Sciatic nerve (tissue), 2 donors: ENCODE results near the gene CCDC12. TPM values are rescaled to one million over a fixed set of nuclear protein-coding genes. Genes with fewer than 3 reads are reported as not detected.
A peak's percentile ranks its signal among the peaks of the same experiment; 100 is the strongest.

Experiments used
- ATAC-seq: fragments of 200-7000 bp; cut with Tn5 transposase; one replicate; pipeline ENCODE4 v1.9.1; 2020; ENCODE audit warnings: mild to moderate bottlenecking, moderate library complexity
- DNase-seq: peaks from one replicate; pipeline ENCODE4 v3.0.0-alpha.2; 2020; ENCODE audit warnings: low spot score
- intact Hi-C: fragments of 100-400 bp; cut with DNase I; formaldehyde crosslinking; loops from one replicate; pipeline ENCODE4 v1.14.2; 2022
- total RNA-seq: library from RNA; stranded (reverse); fragmentation: NEBNext Ultra II Directional; extraction: Animal tissue kit (Norgen Biotek cat#: 25700); gene quantifications from one replicate; pipeline ENCODE4 v1.2.1, GENCODE V29; 2021
- donor health status: DM: no; HTN: no; CAD: no.
- donor health status: DM: no; HTN: no; CAD: no.

Gene CCDC12
- total RNA-seq, 1 donor from 2014 or later = 40.9 TPM

DNA sequence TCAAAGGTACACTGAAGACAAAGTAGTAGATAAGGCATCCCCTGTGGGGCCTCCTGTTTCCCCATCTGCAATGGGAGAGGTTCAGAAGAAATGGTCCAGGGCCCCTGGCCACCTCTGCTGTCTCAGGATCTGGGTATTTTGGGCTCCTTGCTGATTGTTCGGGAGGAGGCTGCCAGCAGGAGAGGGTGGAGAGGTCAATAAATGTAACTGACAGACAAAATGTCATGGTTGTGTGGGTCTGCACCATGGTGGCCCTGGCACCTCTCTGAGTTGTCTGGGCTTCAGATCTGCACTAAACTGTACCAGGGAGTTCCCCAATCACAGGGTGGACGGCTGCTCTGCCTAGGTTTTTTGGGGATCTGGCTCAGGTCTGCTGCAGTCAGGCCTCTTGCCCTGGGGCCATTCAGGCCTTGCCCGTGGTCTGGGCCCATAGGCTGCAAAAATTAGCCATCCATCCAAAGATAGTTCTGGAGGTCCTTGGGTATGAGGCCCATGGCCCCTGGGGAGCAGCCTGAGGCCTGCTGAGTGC, 10.3 kb upstream of the CCDC12 start:
- ATAC-seq = no peak
- no peak for DNase-seq
- intact Hi-C loops = no loop called here

DNA sequence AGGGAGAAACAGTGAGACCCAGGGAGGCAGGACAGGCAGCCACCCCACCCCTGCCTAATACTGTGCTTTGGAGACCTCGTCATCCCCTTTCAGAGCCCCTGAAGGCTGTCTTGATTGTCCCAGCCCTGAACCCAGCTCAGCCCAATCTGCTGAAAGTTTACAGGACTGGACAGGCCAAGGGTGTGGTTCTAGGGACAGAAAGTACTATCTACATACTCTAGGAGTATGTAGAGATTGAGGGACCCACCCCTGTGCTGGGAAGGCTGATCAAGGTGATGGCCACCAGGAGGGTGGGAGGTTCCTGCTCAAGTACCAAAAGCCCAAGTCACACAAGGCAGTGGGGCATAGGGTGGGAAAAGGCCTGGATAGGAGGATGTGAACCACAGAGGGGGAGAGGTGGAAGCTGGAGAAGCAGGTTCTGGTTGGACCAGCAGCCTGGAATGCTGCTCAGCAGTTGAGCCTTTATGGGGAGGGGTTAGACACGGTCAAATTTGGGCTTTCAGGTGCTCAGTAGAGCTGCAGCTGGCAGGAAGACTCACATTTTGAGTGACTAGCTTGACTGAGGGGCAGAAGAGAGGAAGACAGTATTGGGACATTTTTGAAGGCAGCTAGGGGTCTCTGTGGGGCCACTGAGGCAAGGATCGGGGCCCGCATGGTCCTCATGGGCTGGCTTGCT, 9.6 kb upstream of the CCDC12 start:
- intact Hi-C loops = no loop called here
- ATAC-seq = no peak
- DNase-seq = no peak

- intact Hi-C loops = no loop called here
- DNase-seq = no peak
- no peak for ATAC-seq
These were observed 9.0 kb upstream of the CCDC12 start for GRCh38 chr3:46985588-46985987.

DNA sequence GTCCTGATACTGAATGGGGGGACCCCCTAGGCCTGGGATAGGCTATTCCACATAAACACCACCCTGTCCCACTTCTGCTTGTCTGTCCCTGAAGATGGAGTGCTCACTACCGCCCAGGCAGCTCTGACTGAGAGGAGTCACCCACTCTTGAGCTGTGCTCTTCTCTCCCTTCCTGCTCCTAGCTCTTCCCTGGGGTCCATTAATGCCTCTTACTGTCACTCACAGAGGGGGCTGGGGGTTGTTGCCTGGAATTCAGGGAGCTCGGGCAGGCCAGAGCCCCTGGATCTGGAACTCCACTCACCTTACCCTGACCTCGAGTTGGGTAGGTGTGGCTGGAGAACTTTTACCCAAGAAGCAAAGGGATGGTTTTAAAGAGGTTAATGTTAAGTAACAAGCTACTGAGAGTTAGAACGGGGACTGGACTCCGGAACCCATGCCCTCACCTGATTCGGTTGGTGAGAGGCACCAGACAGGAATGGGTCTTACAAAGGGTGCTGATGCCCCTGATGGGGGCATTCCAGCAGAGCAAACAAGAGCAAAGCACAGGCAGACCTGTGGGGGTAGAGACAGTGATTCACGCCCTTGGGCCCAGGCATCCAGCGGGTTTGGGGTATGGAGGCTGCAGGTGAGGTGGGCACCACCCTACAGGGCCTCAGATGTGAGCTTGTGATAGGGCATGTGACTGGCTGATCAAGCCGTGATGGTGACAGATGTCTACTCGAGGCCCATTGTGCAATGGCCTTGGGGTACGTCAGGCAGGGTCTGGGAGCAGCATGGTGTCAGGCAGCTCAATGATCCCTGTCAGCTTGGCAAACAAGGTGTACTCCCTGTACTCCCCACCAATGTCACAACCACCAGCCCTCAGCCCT, 8.3 kb upstream of the CCDC12 start:
- no peak for DNase-seq
- no peak for ATAC-seq
- intact Hi-C loops = no loop called here

- DNase-seq (peak; percentile 47), ATAC-seq (no peak)
- intact Hi-C loops = no loop called here
These were observed 6.0 kb upstream of the CCDC12 start for GRCh38 chr3:46982546-46982945.

- ATAC-seq = no peak
- intact Hi-C loops = no loop called here
- DNase-seq = peak; percentile 53
These were observed 5.5 kb upstream of the CCDC12 start for GRCh38 chr3:46981932-46982471.

DNA sequence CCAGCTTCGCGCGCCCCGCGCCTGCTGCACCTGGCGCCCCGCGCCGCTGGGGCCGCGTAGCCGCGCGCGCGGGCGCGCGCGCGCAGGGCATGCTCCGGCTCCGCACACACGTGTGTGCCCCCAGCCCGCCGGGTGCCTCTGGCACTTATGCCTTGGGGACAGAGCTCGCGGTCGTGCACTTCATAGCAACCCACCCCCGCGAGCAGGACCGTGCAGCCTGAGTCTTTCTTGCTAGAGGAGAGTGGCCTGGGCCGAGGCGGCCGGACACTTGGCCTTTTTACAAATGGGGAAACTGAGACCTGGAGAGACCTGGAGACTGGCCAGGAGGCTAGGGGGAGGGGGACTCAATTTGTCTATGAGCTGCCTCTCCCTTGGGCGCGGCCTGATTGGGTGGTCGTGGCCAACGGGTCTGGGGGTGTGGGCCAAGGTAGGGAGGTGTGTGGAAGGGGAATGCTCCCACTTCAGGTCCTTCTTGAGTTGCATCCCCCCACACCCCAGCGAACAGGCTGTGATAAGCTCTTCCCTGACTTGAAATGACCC, 3.5 kb upstream of the CCDC12 start:
- DNase-seq = no peak
- intact Hi-C loops = no loop called here
- ATAC-seq = no peak

DNA sequence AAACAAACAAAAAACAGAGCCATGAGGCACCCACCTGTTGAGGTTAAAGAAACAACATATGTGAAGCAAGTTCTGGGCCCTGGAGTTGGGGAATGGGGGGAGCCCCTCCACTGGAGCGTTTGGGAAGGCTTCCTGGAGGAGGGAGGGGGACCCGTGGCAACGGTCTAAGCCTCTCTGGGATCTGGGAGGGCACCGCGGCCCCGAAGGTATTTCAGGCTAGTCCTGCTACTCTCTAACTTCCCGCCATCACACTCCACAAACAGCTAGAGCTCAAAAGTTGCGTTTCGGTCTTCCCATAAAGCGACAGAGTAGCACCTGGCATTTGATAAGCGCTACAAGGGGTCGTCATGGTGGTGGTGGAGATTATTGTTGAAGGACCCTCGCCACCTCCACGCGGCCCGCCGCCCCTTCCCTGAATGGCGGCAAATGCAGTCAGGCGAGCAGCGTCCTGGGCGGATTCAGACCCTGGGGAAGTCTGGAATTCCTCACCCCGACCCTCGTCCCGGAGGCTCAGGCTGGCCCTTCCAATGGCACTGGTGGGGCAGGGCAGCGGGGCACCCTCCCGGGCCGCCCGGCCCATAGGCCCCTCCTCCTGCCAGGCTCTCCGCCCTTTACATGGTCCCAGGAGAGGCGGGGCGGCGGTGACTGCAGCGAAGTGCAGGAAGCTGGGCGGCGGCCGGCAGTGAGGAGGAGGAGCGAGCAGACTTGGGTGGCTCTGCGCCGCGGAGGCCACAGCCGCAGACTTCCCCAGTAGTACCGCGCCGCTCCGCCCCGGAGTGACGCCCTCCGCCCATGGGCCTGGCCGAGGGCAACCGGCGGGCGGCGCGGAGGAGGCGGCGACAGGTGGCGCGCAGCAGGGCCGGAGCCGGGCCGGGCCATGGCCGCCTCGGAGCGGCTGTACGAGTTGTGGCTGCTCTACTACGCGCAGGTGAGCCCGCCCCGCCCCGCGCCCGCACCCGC, 2.7 kb upstream of the CCDC12 start, which contains the start of gene NBEAL2:
NBEAL2 (plus strand) TSS at position 682 of the 960 bp plus-strand sequence; CDS start at position 878, 196 bp downstream.
- intact Hi-C loops = no loop called here
- DNase-seq (peak; percentile 95), ATAC-seq (peak; percentile 82)

- no peak for DNase-seq
These were observed 1.8 kb upstream of the CCDC12 start for GRCh38 chr3:46978381-46978780.

DNA sequence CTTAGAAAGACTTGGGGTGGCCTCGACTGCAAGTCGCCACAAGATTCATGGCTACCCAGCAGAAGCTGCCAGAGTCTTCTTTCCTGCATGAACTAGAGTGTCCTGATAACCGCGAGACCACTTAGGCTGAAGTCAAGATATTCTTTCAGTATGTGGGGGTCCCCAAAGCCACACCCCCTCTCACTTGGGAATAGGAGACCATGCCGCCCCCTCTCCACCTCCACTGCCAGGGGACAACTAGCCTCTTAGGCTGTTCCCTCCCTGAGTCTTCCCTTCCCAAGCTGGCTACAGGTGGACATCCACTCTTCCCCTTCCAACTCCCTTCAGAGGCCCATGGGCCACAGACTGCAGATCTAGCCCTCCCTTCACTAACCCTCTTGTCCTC, 1.3 kb upstream of the CCDC12 start:
- intact Hi-C loops = no loop called here
- DNase-seq (no peak), ATAC-seq (no peak)

More at GRCh38 chr3:46978381-46978780, 1.8 kb upstream of the CCDC12 start:
- intact Hi-C loops = no loop called here
- no peak for ATAC-seq

DNA sequence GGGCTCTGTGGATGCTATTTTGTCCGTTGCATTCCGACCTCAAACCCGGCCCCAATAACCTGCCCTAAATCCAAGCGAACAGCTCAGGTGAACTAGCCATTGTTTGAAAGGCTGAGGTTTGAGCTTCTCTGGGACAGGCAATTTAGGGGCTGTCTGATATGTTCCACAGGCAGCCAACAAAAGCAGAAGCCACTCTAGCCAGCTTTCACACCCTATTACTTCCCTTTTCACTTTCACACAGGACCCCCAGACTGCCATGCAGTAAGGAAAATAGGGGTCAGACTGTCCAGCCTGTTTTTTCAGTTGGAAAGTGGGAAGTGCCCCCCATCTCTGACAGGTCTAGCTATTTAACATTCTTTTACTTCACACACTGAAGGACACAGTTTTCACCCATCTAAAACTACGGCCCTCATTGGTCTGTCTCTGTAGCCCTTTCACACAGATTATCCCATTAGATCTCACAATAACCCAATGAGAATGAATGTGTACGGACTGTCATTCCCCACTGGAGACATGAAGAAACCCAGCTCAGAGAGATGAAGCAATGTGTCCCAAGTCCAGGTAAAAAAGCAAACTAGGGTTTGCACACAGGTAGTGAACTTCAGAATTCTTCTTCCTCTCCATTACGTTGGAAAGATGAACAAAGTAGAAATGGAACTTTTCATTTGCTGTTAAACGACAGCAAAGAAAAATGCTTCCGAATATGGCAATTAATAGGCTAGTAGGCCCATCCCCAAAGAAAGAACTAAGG, 1.9 kb downstream of the CCDC12 start:
- intact Hi-C loops = no loop called here
- DNase-seq (no peak), ATAC-seq (no peak)

- ATAC-seq = no peak
- no peak for DNase-seq
- intact Hi-C loops = no loop called here
These were observed 4.1 kb downstream of the CCDC12 start for GRCh38 chr3:46972396-46972795.

- ATAC-seq (no peak), DNase-seq (no peak)
- intact Hi-C loops = no loop called here
These were observed 4.8 kb downstream of the CCDC12 start for GRCh38 chr3:46971742-46972141.

- DNase-seq (no peak), ATAC-seq (no peak)
- intact Hi-C loops = no loop called here
These were observed 5.4 kb downstream of the CCDC12 start for GRCh38 chr3:46971151-46971550.

GRCh38 chr3:46970391-46971091, 6.0 kb downstream of the CCDC12 start:
- ATAC-seq (no peak), DNase-seq (no peak)
- intact Hi-C loops = no loop called here

DNA sequence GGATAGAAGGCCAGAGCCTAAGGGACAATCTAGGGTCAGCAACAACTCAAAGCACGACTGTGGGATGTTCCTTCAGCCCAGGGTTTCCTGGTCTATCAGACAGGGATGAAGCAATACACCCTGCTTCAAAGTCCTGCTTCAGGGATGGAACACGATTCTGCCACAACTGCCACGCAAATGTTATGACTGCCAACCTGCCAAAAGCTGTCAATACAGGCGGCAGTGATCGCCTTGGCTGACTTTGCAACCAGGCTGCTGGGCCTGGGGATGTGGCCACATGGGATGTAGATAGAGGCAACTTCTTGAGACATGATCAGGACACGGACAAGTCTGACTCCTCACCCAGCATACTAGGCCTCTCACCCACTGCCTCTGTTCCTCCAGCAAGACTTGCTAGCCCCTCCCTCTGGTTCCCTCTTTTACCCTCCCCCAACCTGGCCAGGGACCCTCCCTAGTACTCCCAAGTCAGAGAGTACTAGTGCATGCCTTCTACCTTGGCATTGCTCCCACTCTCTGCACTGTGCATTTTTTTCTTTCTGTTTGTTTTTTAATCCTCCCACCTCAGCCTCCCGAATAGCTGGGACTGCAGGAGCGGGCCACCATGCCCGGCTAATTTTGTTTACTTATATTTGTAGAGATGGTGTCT, 7.6 kb downstream of the CCDC12 start:
- DNase-seq (no peak), ATAC-seq (no peak)
- intact Hi-C loops = no loop called here

GRCh38 chr3:46966811-46967210, 9.7 kb downstream of the CCDC12 start:
- ATAC-seq (no peak), DNase-seq (no peak)
- intact Hi-C loops = no loop called here
